H9 (cell line): Measurements from ENCODE around the gene TNNT1. TPM values are rescaled to one million over a fixed set of nuclear protein-coding genes. Genes with fewer than 3 reads are reported as not detected.
A peak's percentile ranks its signal among the peaks of the same experiment; 100 is the strongest.

Experiments
- DNase-seq: peaks from one replicate; pipeline ENCODE4 v3.0.0-alpha.2; 2017
- H2AFZ ChIP-seq: one replicate; pipeline ENCODE4 v1.6.1; 2013; ENCODE audit warnings: mild to moderate bottlenecking, low read length, control low read depth, moderate library complexity
- H2AK5ac ChIP-seq: 2 replicates; pipeline ENCODE4 v1.6.1; 2013; ENCODE audit warnings: low read length, control low read depth, mixed read lengths; ENCODE audit not compliant: insufficient read length
- H2BK120ac ChIP-seq: one replicate; pipeline ENCODE4 v1.6.1; 2013; ENCODE audit warnings: low read depth, mild to moderate bottlenecking, low read length, control low read depth, inconsistent platforms; ENCODE audit not compliant: poor library complexity, severe bottlenecking
- H2BK12ac ChIP-seq: 2 replicates; pipeline ENCODE4 v1.6.1; 2013; ENCODE audit warnings: low read length, control low read depth, mixed read lengths, low read depth; ENCODE audit not compliant: insufficient read length
- H2BK15ac ChIP-seq: 2 replicates; pipeline ENCODE4 v1.6.1; 2013; ENCODE audit warnings: low read depth, low read length, control low read depth
- H2BK20ac ChIP-seq: one replicate; pipeline ENCODE4 v1.6.1; 2013; ENCODE audit warnings: low read depth, mild to moderate bottlenecking, low read length, control low read depth, inconsistent platforms; ENCODE audit not compliant: poor library complexity, severe bottlenecking
- H2BK5ac ChIP-seq: 2 replicates; pipeline ENCODE4 v1.6.1; 2013; ENCODE audit warnings: low read length, control low read depth, mixed read lengths; ENCODE audit not compliant: insufficient read length
- H3K14ac ChIP-seq: 2 replicates; pipeline ENCODE4 v1.6.1; 2013; ENCODE audit warnings: low read length, control low read depth; ENCODE audit not compliant: insufficient read depth
- H3K18ac ChIP-seq: 2 replicates; pipeline ENCODE4 v1.6.1; 2013; ENCODE audit warnings: low read depth, mild to moderate bottlenecking, mixed read lengths, low read length, control low read depth; ENCODE audit not compliant: insufficient read length
- H3K23ac ChIP-seq: 2 replicates; pipeline ENCODE4 v1.6.1; 2013; ENCODE audit warnings: low read length, control low read depth, mixed read lengths, low read depth; ENCODE audit not compliant: insufficient read length
- H3K23me2 ChIP-seq: 2 replicates; pipeline ENCODE4 v1.6.1; 2013; ENCODE audit warnings: low read depth, mild to moderate bottlenecking, mixed read lengths, low read length, control low read depth; ENCODE audit not compliant: insufficient read length, poor library complexity, severe bottlenecking
- H3K27ac ChIP-seq: 2 replicates; pipeline ENCODE4 v1.5.1; 2013; ENCODE audit warnings: low read length, control low read depth, mixed read lengths, low read depth; ENCODE audit not compliant: insufficient read length
- H3K27me3 ChIP-seq: 2 replicates; pipeline ENCODE4 v1.6.1; 2013; ENCODE audit warnings: low read length, control low read depth, inconsistent platforms; ENCODE audit not compliant: insufficient read depth
- H3K4ac ChIP-seq: 2 replicates; pipeline ENCODE4 v1.6.1; 2013; ENCODE audit warnings: low read depth, mild to moderate bottlenecking, control low read depth, inconsistent platforms, low read length, moderate library complexity
- H3K4me1 ChIP-seq: 2 replicates; pipeline ENCODE4 v1.6.1; 2013; ENCODE audit warnings: low read length, control low read depth, inconsistent platforms; ENCODE audit not compliant: insufficient read depth
- H3K4me2 ChIP-seq: 2 replicates; pipeline ENCODE4 v1.6.1; 2013; ENCODE audit warnings: low read length, control low read depth, mixed read lengths; ENCODE audit not compliant: insufficient read length, insufficient read depth
- H3K56ac ChIP-seq: 2 replicates; pipeline ENCODE4 v1.6.1; 2013; ENCODE audit warnings: low read depth, mild to moderate bottlenecking, mixed read lengths, low read length, control low read depth; ENCODE audit not compliant: insufficient read length
- H3K79me1 ChIP-seq: 2 replicates; pipeline ENCODE4 v1.6.1; 2013; ENCODE audit warnings: low read depth, mild to moderate bottlenecking, moderate library complexity, low read length, control low read depth, inconsistent platforms; ENCODE audit not compliant: insufficient read depth, poor library complexity, severe bottlenecking
- H3K79me2 ChIP-seq: 2 replicates; pipeline ENCODE4 v1.6.1; 2013; ENCODE audit warnings: low read length, control low read depth, inconsistent platforms; ENCODE audit not compliant: insufficient read depth
- H3K9ac ChIP-seq: 2 replicates; pipeline ENCODE4 v1.6.1; 2013; ENCODE audit warnings: low read length, control low read depth, mixed read lengths; ENCODE audit not compliant: insufficient read length; ENCODE audit errors: extremely low read depth
- H3K9me3 ChIP-seq: one replicate; pipeline ENCODE4 v1.6.1; 2013; ENCODE audit warnings: low read depth, low read length, inconsistent platforms; ENCODE audit not compliant: control insufficient read depth
- H3T11ph ChIP-seq: one replicate; pipeline ENCODE4 v1.6.1; 2013; ENCODE audit warnings: mild to moderate bottlenecking, low read length, control low read depth, inconsistent platforms
- H4K20me1 ChIP-seq: one replicate; pipeline ENCODE4 v1.6.1; 2013; ENCODE audit not compliant: control insufficient read depth, insufficient read length, insufficient read depth
- H4K5ac ChIP-seq: 2 replicates; pipeline ENCODE4 v1.6.1; 2013; ENCODE audit warnings: low read depth, mild to moderate bottlenecking, mixed read lengths, low read length, control low read depth; ENCODE audit not compliant: insufficient read length
- H4K8ac ChIP-seq: replicated peaks from 2 replicates; pipeline ENCODE4 v1.6.1; 2013; ENCODE audit warnings: low read length, control low read depth, mixed read lengths, low read depth; ENCODE audit not compliant: insufficient read length
- H4K91ac ChIP-seq: 2 replicates; pipeline ENCODE4 v1.6.1; 2013; ENCODE audit warnings: low read depth, mild to moderate bottlenecking, moderate library complexity, mixed read lengths, low read length, control low read depth; ENCODE audit not compliant: insufficient read length
- H3K27ac Mint-ChIP-seq, 3 experiments: 2 replicates in 2 of 3; 3 replicates in 1 of 3; pipeline ENCODE4 v1.8.0; 2020 to 2021; ENCODE audit warnings: mixed read lengths in 3 of 3, mild to moderate bottlenecking in 1 of 3, moderate library complexity in 1 of 3
- H3K27me3 Mint-ChIP-seq: 2 replicates; pipeline ENCODE4 v1.8.0; 2021; ENCODE audit warnings: low read depth, mild to moderate bottlenecking, moderate library complexity, mixed read lengths
- H3K36me3 Mint-ChIP-seq, 3 experiments: 2 replicates in 2 of 3; 3 replicates in 1 of 3; pipeline ENCODE4 v1.8.0; 2020 to 2021; ENCODE audit warnings: low read depth in 3 of 3, mixed read lengths in 3 of 3; ENCODE audit not compliant: insufficient read depth in 1 of 3
- H3K4me1 Mint-ChIP-seq, 2 experiments: 2 replicates each; pipeline ENCODE4 v1.8.0; 2020; ENCODE audit warnings: mixed read lengths in 2 of 2
- H3K4me3 Mint-ChIP-seq, 2 experiments: 2 replicates in 1 of 2; 3 replicates in 1 of 2; pipeline ENCODE4 v1.8.0; 2020 to 2021; ENCODE audit warnings: mild to moderate bottlenecking in 2 of 2, mixed read lengths in 2 of 2, moderate library complexity in 1 of 2
- H3K9me3 Mint-ChIP-seq, 2 experiments: 2 replicates in 1 of 2; 3 replicates in 1 of 2; pipeline ENCODE4 v1.8.0; 2020; ENCODE audit warnings: mild to moderate bottlenecking in 2 of 2, mixed read lengths in 2 of 2, moderate library complexity in 1 of 2
- WGBS: extraction: QIAGEN DNeasy Blood & Tissue Kit; methylation state at CpG from one replicate; pipeline ENCODE4 v1.1.7; 2013; ENCODE audit warnings: missing lambda C conversion rate, low lambda C conversion rate, mixed read lengths; ENCODE audit not compliant: insufficient read length; ENCODE audit errors: extremely low coverage; 5-methylcytosine and 5-hydroxymethylcytosine counted together
- total RNA-seq: library from RNA; stranded (reverse); gene quantifications from 2 replicates; pipeline ENCODE4 v1.2.1, GENCODE V29; 2021
- TF ChIP-seq, protein P1 (sequence below): fragments of 200-600 bp; sonication (generic); conservative IDR thresholded peaks from 3 replicates; pipeline ENCODE4 v1.8.0; 2021; ENCODE audit warnings: antibody characterized with exemption, mild to moderate bottlenecking

Gene TNNT1
- total RNA-seq, 1 experiment from 2014 or later = 127 TPM

DNA sequence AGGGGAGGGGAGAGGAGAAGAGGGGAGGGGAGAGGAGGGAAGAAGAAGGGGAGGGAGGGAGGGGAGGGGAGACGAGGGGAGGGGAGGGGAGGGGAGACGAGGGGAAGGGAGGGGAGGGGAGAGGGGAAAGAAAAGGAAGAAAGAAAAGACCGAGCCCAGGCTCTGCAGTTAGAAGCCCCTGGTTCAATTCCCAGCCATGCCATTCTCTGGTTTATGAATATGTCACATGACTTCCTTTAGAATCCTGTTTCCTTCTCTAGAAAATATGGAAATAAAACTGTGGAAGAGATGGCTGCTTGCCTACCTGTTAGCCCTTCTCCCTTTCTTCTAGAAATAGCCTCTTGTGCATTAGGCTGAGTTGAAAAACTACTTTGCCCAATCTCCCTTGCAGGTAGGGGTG lies 14.3 kb downstream of the TNNT1 start:
- Histone ChIP-seq H3K14ac (no peak overlapping the region), H4K5ac (no peak overlapping the region), H2AFZ (no peak overlapping the region), H3K27ac (no peak overlapping the region), H2BK15ac (no peak overlapping the region), H3K23me2 (no peaks in the 10 kb centered on the region), H2BK5ac (no peak overlapping the region), H4K20me1 (no peaks in the 10 kb centered on the region), H4K8ac (no peak overlapping the region), H3K79me2 (no peaks in the 10 kb centered on the region), H3K79me1 (no peaks in the 10 kb centered on the region), H2BK120ac (no peak overlapping the region), H3K18ac (no peak overlapping the region), H3K4me1 (no peaks in the 10 kb centered on the region), H3T11ph (no peak overlapping the region), H2AK5ac (no peak overlapping the region), H2BK20ac (no peak overlapping the region), H3K27me3 (no peaks in the 10 kb centered on the region), H3K4ac (no peak overlapping the region), H3K4me2 (no peak overlapping the region), H3K56ac (no peak overlapping the region), H3K9ac (no peak overlapping the region), H2BK12ac (no peak overlapping the region), H3K23ac (no peak overlapping the region), H3K9me3 (no peaks in the 10 kb centered on the region), H4K91ac (no peak overlapping the region)
- Mint-ChIP-seq H3K4me1 (peaks cover 7 to 26% of the 10 kb centered on the region in 2 experiments), H3K4me3 (no peak overlapping the region), H3K9me3 (no peaks in the 10 kb centered on the region), H3K27me3 (no peaks in the 10 kb centered on the region), H3K27ac (peak overlapping the region in 2 of 3 experiments; percentile 60 to 74; a peak in 2 of 7 replicates), H3K36me3 (peaks cover 14 to 58% (median 31%) of the 10 kb centered on the region in 3 experiments)
- no CpG with 5 or more reads among the region's 3 CpGs for WGBS
- TF ChIP-seq, protein P1, sequence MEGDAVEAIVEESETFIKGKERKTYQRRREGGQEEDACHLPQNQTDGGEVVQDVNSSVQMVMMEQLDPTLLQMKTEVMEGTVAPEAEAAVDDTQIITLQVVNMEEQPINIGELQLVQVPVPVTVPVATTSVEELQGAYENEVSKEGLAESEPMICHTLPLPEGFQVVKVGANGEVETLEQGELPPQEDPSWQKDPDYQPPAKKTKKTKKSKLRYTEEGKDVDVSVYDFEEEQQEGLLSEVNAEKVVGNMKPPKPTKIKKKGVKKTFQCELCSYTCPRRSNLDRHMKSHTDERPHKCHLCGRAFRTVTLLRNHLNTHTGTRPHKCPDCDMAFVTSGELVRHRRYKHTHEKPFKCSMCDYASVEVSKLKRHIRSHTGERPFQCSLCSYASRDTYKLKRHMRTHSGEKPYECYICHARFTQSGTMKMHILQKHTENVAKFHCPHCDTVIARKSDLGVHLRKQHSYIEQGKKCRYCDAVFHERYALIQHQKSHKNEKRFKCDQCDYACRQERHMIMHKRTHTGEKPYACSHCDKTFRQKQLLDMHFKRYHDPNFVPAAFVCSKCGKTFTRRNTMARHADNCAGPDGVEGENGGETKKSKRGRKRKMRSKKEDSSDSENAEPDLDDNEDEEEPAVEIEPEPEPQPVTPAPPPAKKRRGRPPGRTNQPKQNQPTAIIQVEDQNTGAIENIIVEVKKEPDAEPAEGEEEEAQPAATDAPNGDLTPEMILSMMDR = no peak
- DNase-seq = no peak
